ENCODE data around the gene LATS1.

DNA sequence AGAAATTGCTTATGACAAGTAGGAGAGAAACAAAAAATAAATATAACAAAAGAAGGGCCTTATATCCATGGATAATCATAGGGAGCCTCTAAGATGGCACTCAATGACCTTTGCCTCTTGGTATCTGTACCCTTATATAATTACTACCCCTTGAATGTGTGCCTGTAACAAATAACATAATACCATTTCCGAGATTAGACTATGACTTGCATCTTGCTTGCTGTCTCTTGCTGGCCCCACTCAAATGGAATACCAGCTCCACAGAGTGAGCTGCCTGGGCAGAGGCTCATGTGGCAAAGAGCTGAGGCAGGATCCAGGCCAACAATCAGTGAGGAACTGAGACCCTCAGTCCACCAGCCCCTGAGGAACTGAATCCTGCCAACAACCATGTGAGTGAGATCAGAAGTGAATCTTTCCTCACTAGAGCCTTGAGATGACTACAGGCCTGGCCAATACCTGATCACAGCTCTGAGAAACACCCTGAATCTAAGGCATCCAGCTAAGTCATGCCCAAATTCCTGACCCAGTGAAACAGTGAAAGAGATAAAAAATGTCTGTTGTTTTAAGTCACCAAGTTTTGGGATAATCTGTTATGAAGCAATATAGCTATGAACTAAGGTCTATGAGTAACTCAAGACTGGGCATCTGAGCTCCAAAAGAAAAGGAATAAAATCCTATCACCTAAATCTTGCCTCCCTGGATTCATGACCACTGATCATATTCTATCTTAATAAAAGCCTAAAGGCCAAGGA lies 74.9 kb downstream of the LATS1 start:
- TF ChIP-seq CTCF (IDR thresholded peaks at IDR 0.05) (no peak), REST (IDR thresholded peaks at IDR 0.05; ENCODE audit: low read depth, low read length) (no peak), MXI1 (IDR thresholded peaks at IDR 0.05; ENCODE audit: low read depth, low read length) (no peak), POLR2AphosphoS5 (IDR thresholded peaks at IDR 0.05; ENCODE audit: low read depth, low read length) (no peak)

Data from SK-N-SH (cell line).